Midbrain (tissue), 1 donor: ENCODE measurements around the gene MORC2.
A peak's percentile ranks its signal among the peaks of the same experiment; 100 is the strongest.

Experiments used
- DNase-seq: peaks from one replicate; lab custom pipeline; 2025; lab: John Stamatoyannopoulos, UW

The MORC2 gene

DNA sequence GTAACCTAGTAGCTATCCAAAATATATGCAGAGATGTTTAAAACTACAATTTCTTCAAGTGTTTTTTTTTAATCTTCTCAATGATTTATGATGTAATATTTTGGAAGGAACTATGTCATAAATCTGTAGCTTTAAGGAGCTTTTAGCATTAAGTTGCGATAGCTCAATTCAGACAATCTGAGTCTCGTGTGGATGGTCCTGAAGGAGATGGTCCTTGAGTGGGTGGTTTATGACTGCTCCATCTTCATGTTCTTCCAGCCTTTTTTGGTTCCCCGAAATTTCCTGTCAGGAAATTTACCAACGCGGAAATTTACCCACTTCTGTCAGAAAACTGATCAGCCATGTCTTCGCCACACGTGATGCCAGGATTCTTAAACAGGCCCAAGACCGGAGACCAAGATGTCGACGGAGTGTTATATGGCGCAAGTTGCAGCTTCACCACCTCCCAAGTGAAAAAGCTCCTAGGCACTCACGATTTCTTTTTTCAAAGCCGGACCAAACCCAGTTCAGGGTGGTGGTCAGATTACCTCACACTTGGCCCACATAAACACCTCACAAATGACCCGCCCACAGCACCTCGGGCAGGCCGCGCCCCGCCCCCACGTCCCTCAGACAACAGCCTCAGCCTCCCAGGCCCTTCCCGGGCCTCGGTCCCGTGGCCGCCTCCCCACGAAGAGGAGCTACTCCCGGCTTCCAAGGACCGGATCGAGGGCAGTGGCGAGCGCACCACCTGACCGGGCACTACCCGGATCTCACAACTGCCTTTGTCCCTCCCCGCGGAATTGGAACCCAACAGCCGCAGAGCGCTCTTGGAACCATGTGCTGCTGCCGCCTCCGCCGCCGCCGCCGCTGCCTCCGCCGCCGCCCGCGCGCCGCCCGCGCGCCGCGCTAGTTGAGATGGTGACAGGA, at the start of gene MORC2:
MORC2 (minus strand) TSS at position 760 of the 909 bp plus-strand sequence. CDS start 885 bp downstream, outside the sequence.
- DNase-seq = peak; percentile 68

GRCh38 chr22:31005535-31005934, 37.0 kb upstream of the MORC2 start:
- DNase-seq = no peak

DNA sequence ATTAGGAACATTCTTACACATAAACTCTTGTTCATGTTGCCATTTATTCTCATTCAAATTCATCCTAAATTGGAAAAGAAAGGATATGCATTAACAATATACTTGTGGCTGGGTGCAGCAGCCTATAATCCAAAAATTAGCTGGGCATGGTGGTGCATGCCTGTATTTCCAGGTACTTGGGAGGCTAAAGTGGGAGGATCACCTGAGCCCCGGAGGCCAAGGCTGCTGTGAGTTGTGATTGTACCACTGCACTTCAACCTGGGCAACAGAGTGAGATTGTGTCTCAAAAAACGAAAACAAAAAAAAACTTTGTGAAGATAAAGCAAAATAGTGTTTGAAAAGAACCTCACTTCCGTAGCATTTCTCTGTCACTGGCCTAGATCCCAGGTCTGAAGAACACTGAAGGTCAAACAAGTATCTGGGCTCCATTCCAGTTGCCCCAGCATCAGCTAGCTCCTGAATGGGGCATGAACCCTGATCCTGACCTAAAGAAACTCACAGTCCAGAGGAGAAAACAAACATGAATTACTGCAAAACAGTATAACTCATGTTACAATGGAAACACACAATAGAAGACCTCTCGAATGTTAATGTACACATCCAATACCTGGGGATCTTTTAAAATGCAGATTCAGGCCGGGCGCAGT, 32.7 kb upstream of the MORC2 start:
- no peak for DNase-seq

- no peak for DNase-seq
Observed at GRCh38 chr22:30998329-30998728, 29.8 kb upstream of the MORC2 start.

DNA sequence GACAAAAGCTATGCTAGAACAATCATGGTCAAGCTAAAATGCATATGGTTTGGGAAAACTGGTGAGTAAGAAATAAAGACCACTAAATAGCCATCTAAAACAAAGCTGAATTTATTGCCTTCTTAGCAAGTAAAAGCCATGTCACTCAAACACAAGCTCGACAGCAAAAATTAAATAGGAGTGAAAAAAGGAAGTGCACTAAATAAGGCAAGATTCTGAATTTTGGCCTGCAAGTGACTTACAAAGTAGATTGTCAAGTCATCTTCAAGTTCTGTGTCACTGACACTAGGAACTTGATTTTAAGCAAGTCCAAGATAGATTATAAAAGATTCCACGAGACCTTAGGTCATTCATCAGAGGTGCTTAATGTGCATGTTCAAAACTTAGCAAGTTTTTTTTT, 27.9 kb upstream of the MORC2 start:
- no peak for DNase-seq

GRCh38 chr22:30994960-30995359, 26.4 kb upstream of the MORC2 start:
- DNase-seq = no peak

- DNase-seq = no peak
Observed at GRCh38 chr22:30992565-30992964, 24.0 kb upstream of the MORC2 start.

- DNase-seq = no peak
Observed at GRCh38 chr22:30990690-30991089, 22.1 kb upstream of the MORC2 start.

GRCh38 chr22:30989474-30989873, 20.9 kb upstream of the MORC2 start:
- no peak for DNase-seq

DNA sequence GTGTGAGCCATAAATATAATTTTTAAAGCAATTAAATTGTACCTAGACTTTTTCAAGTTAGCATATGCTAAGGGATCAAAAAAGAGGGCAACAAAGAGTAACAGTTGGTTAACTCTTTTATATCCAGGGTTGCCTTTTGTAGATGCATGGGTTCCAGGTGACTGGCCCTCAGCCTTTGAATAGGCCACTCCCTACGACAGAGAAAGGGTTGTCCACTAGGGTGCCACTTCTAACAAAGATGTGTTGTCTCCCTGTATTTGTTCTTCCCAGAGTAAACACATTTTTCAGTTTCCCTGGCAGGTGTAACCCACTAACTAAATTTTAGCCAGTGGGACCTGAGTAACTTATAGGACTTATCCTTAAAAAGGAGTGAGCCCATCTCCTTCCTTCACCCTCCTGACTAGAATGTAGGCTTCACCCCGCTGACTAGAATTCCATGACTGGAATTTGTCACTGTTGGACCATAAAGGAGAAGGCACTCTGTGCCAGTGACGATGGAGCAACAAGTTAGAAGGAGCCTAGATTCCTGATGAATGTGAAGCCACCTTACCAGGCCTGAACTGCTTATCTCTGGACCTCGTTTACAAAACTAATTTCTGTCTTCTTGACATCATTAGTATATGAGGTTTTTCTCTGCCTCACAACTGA, 17.1 kb upstream of the MORC2 start:
- DNase-seq = no peak

- no peak for DNase-seq
Observed at GRCh38 chr22:30984317-30984716, 15.7 kb upstream of the MORC2 start.

DNA sequence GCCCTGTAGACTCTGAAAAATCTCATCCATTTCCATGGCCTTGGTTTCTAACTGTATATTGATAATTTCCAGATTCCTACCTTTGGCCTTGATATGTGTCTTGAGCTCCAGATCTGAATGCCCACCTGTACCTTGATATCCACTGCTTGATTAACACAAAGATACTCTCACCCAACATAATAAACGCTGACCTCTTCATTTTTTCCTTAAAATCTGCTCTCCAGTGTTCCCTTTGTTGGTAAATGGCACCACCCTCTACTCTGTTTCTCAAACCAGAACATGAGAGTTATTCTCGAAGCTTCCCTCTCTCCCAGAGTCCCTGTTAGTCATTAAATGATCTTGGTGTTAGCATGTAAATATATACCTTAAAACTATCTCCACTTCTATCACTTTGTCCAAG, 13.9 kb upstream of the MORC2 start:
- no peak for DNase-seq

DNA sequence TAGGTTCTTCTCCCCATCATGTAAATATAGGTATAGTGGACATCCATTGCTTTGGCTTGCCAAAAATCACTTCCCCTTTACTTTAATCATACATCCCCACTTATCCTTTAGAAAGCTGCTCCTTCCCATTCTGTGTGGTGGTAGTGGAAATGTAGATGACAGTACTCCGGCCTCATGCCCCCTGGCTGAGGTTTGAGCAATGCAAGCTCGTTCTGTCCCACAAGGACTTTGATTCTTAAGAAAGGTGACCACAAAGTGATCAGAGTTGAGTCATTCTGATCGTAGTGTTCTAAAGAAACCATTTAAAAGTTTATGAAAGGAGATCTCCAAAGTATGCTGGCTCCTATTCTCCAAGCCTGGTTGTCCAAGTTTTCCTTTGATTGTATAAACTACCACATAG, 11.4 kb upstream of the MORC2 start:
- no peak for DNase-seq

- no peak for DNase-seq
Observed at GRCh38 chr22:30978304-30978962, 9.9 kb upstream of the MORC2 start.

DNA sequence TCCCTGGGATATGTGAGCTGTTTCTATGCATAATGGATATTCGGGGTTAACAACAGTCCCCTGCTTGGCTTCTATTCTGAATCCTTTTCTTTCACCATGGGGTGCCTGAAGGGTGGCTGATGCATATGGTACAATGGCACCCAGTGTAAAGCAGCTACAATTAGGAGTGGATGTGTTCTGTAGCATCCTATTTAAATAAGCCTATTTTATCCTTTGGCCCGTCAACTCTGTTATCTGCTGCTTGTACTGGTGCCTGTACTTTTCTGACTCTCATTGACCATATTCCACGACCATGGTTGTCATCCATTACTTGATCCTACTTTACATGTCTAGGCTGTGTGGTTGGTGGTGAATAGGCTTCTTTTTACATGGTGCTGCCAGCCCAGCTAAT, 1.8 kb upstream of the MORC2 start:
- DNase-seq = no peak

DNA sequence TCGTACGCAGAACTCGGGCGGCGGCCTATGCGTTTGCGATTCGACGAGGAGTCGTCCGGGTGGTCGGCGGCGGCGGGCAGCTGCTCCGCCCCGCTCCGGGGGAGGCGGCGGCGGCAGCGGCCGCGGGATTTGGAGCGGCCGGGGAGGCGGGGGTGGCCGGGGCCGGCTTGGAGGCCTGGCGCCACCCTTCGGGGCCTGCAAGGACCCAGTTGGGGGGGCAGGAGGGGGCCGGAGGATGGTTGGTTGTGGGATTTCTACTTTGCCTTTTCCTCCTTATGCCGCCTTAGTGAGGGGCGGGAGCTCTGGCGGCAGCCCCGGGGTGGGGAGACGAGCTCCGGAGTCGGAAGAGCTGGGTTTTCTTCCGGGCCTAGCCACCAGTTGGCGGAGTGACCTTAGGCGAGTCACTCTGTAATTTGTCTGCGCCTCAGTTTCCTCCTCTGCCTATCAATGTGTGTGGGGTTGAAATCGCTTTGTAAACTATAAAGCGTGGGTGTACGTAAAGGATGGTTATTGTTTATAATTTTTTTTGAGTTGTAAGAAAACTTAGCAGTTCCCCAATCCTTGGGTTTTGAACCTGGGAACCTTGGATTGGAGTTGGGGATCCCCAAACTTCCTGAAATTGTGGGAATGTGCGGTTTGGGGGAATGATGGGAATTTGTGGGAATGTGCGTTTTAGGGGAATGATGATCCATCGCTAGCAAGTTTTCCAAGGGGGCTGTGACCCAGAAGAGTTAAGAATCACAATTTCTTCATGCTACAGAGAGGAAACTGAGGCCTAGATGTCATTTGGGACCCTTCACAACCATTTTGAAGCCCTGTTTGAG, 1.2 kb upstream of the MORC2 start:
- DNase-seq = peak; percentile 32

DNA sequence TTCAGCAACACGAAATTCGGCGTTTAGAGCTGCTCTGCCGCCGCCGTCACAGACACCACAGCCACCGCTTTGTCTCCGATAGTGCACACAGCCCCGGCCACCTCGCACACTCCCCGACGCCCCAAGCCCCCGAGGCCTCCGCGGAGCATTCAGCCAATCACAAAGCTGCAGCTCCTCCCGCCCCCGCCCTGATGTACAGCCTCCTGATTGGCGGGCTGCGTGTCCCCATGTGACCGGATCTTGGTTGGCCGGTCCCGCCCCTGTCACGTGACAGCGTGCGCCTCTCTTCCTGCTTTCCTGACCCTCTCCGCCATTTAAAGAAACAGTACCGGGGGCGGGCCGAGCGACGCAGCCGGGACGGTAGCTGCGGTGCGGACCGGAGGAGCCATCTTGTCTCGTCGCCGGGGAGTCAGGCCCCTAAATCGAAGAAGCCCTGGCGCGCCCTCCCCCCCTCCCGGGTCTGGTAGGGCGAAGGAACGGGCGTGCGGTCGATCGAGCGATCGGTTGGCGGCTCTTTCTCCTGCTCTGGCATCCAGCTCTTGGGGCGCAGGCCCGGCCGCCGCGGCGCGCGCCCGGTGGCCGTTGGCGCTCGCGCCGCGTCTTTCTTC, 454 bp upstream of the MORC2 start, which contains the start of gene TUG1:
TUG1 (plus strand) TSS at position 342 of the 608 bp plus-strand sequence.
- peak; percentile 98 for DNase-seq

- DNase-seq = no peak
Observed at GRCh38 chr22:30964858-30965257, 3.7 kb downstream of the MORC2 start.

- no peak for DNase-seq
Observed at GRCh38 chr22:30955153-30955552, 13.4 kb downstream of the MORC2 start.

GRCh38 chr22:30953206-30953605, 15.4 kb downstream of the MORC2 start:
- no peak for DNase-seq
